ENCODE results near the gene NCKAP5. TPM values are rescaled to one million over a fixed set of nuclear protein-coding genes. Genes with fewer than 3 reads are reported as not detected.
A peak's percentile ranks its signal among the peaks of the same experiment; 100 is the strongest.

Gene NCKAP5
- total RNA-seq, 1 experiment from 2014 or later: 0.07 TPM

GRCh38 chr2:132627536-132627935 is 940.7 kb downstream of the NCKAP5 start:
- DNase-seq (ENCODE audit: low spot score): no peak

- peak; percentile 80 for DNase-seq (ENCODE audit: low spot score)
Measured at GRCh38 chr2:132623096-132623839, 945.0 kb downstream of the NCKAP5 start.

Data from A172 (cell line).